K562 (cell line): ENCODE results near the gene ARAP1. TPM values are rescaled to one million over a fixed set of nuclear protein-coding genes. Genes with fewer than 3 reads are reported as not detected.

Experiments used
- ATAC-seq: fragments of 200-7000 bp; cut with Tn5 transposase; 3 replicates; pipeline ENCODE4 v1.9.1; 2020; ENCODE audit warnings: moderate library complexity
- BruUV-seq: library from RNA; stranded (reverse); fragments of 400-500 nt; replicated peaks from 2 replicates; lab custom pipeline; 2021; lab: Mats Ljungman, UMichigan
- CTCF ChIA-PET: fragments of 300-600 bp; formaldehyde crosslinking; extraction: SDS; loops from one replicate; lab custom pipeline; 2021; ENCODE audit warnings: low intra/inter-chr PET ratio; lab: Yijun Ruan, JAX
- POLR2A ChIA-PET: fragments of 300-600, 350-650 bp; sonication (Branson Sonifier 250); formaldehyde crosslinking; extraction: SDS; loops from one replicate; lab custom pipeline; 2021; ENCODE audit warnings: antibody characterized with exemption, inconsistent platforms; lab: Yijun Ruan, JAX
- DNase-seq, 4 experiments: peaks; one replicate each; pipeline versions ENCODE4 v3.0.0 to v3.0.0-alpha.2; 2011 to 2018; ENCODE audit warnings: low spot score in 3 of 4, mixed read lengths in 3 of 4; ENCODE audit errors: extremely low read depth in 1 of 4
- FAIRE-seq: peaks from 2 replicates; lab custom pipeline; 2011; peaks lifted over from hg19 to GRCh38; lab: Jason Lieb, UNC
- H2AFZ ChIP-seq: 2 replicates; pipeline ENCODE4 v1.6.0; 2011; ENCODE audit warnings: low read depth, low read length, control low read depth, inconsistent platforms
- H3K27ac ChIP-seq: fragments of 200-600 bp; 3 replicates; pipeline ENCODE4 v1.8.0; 2011; ENCODE audit warnings: low read depth, mild to moderate bottlenecking, control low read depth, inconsistent platforms, low read length, moderate library complexity, mixed read lengths; ENCODE audit errors: extremely low read depth
- H3K27me3 ChIP-seq, 2 experiments: fragments of 300-600 bp in 1 of 2; 2 replicates in 1 of 2; 3 replicates in 1 of 2; pipeline versions ENCODE4 v1.6.0 to v1.8.0; 2011; ENCODE audit warnings: inconsistent platforms in 2 of 2, low read length in 2 of 2, mild to moderate bottlenecking in 1 of 2, mixed read lengths in 1 of 2, moderate library complexity in 1 of 2; ENCODE audit not compliant: control insufficient read depth in 2 of 2, insufficient read depth in 2 of 2
- H3K36me3 ChIP-seq: fragments of 300-600 bp; 3 replicates; pipeline ENCODE4 v1.8.0; 2011; ENCODE audit warnings: mild to moderate bottlenecking, low read length, inconsistent platforms; ENCODE audit not compliant: control insufficient read depth, insufficient read depth
- H3K4me1 ChIP-seq, 2 experiments: fragments of 200-600 bp in 1 of 2; replicated peaks in 1 of 2; 2 replicates in 1 of 2; 3 replicates in 1 of 2; pipeline versions ENCODE4 v1.5.1 to v1.8.0; 2011; ENCODE audit warnings: inconsistent platforms in 2 of 2, low read length in 2 of 2, mild to moderate bottlenecking in 1 of 2, mixed read lengths in 1 of 2, moderate library complexity in 1 of 2; ENCODE audit not compliant: control insufficient read depth in 2 of 2, insufficient read depth in 2 of 2
- H3K4me2 ChIP-seq: 2 replicates; pipeline ENCODE4 v1.6.1; 2011; ENCODE audit warnings: low read length, control low read depth, inconsistent platforms, mixed read lengths; ENCODE audit not compliant: insufficient read depth
- H3K4me3 ChIP-seq: fragments of 200-600 bp; sonication (generic), shearing (Covaris generic); 2 replicates; pipeline ENCODE4 v1.5.1; 2016; ENCODE audit warnings: control low read depth, inconsistent platforms
- H3K79me2 ChIP-seq: fragments of 200-600 bp; 3 replicates; pipeline ENCODE4 v1.8.0; 2011; ENCODE audit warnings: low read length, inconsistent platforms; ENCODE audit not compliant: control insufficient read depth, insufficient read depth
- H3K9ac ChIP-seq, 2 experiments: 2 replicates each; pipeline versions ENCODE4 v1.6.0 to v1.6.1; 2011; ENCODE audit warnings: low read depth in 2 of 2, low read length in 2 of 2, control low read depth in 1 of 2, inconsistent platforms in 1 of 2, mild to moderate bottlenecking in 1 of 2, mixed read lengths in 1 of 2; ENCODE audit not compliant: insufficient read depth in 1 of 2
- H3K9me1 ChIP-seq: one replicate; pipeline ENCODE4 v1.6.0; 2011; ENCODE audit warnings: inconsistent platforms, mild to moderate bottlenecking, low read length, moderate library complexity; ENCODE audit not compliant: control insufficient read depth, insufficient read depth
- H3K9me3 ChIP-seq: replicated peaks from 2 replicates; pipeline ENCODE4 v1.5.1; 2011; ENCODE audit warnings: low read depth, low read length, inconsistent platforms; ENCODE audit not compliant: control insufficient read depth, insufficient read depth
- H4K20me1 ChIP-seq: replicated peaks from 2 replicates; pipeline ENCODE4 v1.6.1; 2011; ENCODE audit warnings: low read length, inconsistent platforms, mixed read lengths; ENCODE audit not compliant: control insufficient read depth, insufficient read depth
- CBX5 ChIP-seq: IDR thresholded peaks from 2 replicates; pipeline ENCODE4 v1.6.1; 2014; ENCODE audit warnings: low read depth, borderline replicate concordance
- RFX5 ChIP-seq: IDR thresholded peaks from 2 replicates; pipeline ENCODE4 v1.6.1; 2011; ENCODE audit warnings: low read depth, mild to moderate bottlenecking, improper control_type of control experiment, low read length
- THRA ChIP-seq: fragments of 450-650 bp; IDR thresholded peaks from 2 replicates; pipeline ENCODE4 v1.6.1; 2017; ENCODE audit warnings: mild to moderate bottlenecking, moderate library complexity
- ZNF512 ChIP-seq: IDR thresholded peaks from 2 replicates; pipeline ENCODE4 v1.6.1; 2016; ENCODE audit warnings: missing genetic modification characterization, missing compliant biosample characterization
- ZNF586 ChIP-seq: fragments of 450-650 bp; formaldehyde crosslinking; conservative IDR thresholded peaks from 2 replicates; pipeline ENCODE4 v1.4.0; 2020; ENCODE audit warnings: mild to moderate bottlenecking, moderate library complexity
- ZNF592 ChIP-seq: fragments of 450-650 bp; IDR thresholded peaks from 2 replicates; pipeline ENCODE4 v1.6.1; 2017; ENCODE audit warnings: antibody characterized with exemption, mild to moderate bottlenecking
- WGBS: fragments of 100-300 bp; shearing (Covaris generic); methylation state at CpG from one replicate; pipeline ENCODE4 v1.1.6; 2016; ENCODE audit warnings: low coverage, mixed read lengths; ENCODE audit not compliant: insufficient coverage; ENCODE audit errors: missing lambda C conversion rate; 5-methylcytosine and 5-hydroxymethylcytosine counted together
- in situ Hi-C: fragments of 300-500 bp; cut with MboI; formaldehyde crosslinking; loops from 4 replicates; pipeline ENCODE4 v1.15.0; 2018; ENCODE audit warnings: inconsistent platforms, mixed read lengths
- intact Hi-C: fragments of 100-400 bp; cut with micrococcal nuclease; formaldehyde crosslinking; loops from 2 replicates; pipeline ENCODE4 v1.14.2; 2022
- polyA plus RNA-seq, 8 experiments: library from polyadenylated mRNA; depleted of rRNA in 4 of 8; stranded (reverse) in 5 of 8; unstranded in 3 of 8; fragments of >200 nt; fragmentation: Nextera tagmentation in 2 of 8; fragmentation: Illumina TruSeq in 1 of 8; extraction: Ambion mirVana in 2 of 8; extraction: Trizol in 1 of 8; gene quantifications; 2 replicates each; pipeline versions ENCODE4 v1.2.1 to v1.2.3, GENCODE V29; 2011 to 2014; ENCODE audit warnings: inconsistent platforms in 1 of 8, missing spikeins in 1 of 8
- total RNA-seq, 7 experiments: library from RNA; depleted of rRNA in 6 of 7; stranded (reverse); fragments of >200 nt in 6 of 7; fragmentation: Illumina TruSeq in 2 of 7; extraction: Trizol in 2 of 7; gene quantifications; 2 replicates each; pipeline versions ENCODE4 v1.2.1 to v1.2.3, GENCODE V29; 2011 to 2021; ENCODE audit warnings: low replicate concordance in 1 of 7

ARAP1 gene
- total and polyA plus RNA-seq, 9 of the 15 experiments (the other 6 are each of a cell fraction or from before 2014, with no cell fraction given) = 0.23 to 67.0 (median 24.6) TPM

- CTCF ChIA-PET = no interaction called here
- TF ChIP-seq ZNF592 (no peak), RFX5 (no peak), CBX5 (no peak), THRA (no peak), ZNF586 (no peak), ZNF512 (tag) (no peak)
Observed at GRCh38 chr11:72746821-72747220, 5.4 kb downstream of the ARAP1 start.

More at GRCh38 chr11:72746821-72747220, 5.4 kb downstream of the ARAP1 start:
- no peak overlapping the region for H3K4me2 ChIP-seq
- no peak for FAIRE-seq
- in situ Hi-C loops = no loop called here
- no peak overlapping the region for H2AFZ ChIP-seq
- H3K9ac ChIP-seq = peak overlapping the region in 1 of 2 experiments; percentile 63; a peak in 2 of 4 replicates
- peaks cover 88% of the 10 kb centered on the region for H3K79me2 ChIP-seq
- intact Hi-C loops = no loop called here
- H3K36me3 ChIP-seq = peaks cover 23% of the 10 kb centered on the region; the same call in 2 of the 3 replicates
- peaks cover 12% of the 10 kb centered on the region for H4K20me1 ChIP-seq
- no peaks in the 10 kb centered on the region for H3K9me3 ChIP-seq
- no peak overlapping the region for H3K4me3 ChIP-seq
- H3K4me1 ChIP-seq = peaks cover 63 to 80% of the 10 kb centered on the region in 2 experiments
- ATAC-seq = no peak
- POLR2A ChIA-PET = interaction anchor here (0.7 to 0.9 kb wide), 4 partner anchors 10 to 483 kb away, joined by 3 to 4 read pairs (median 3); no protein-coding TSS in a partner anchor
- DNase-seq = no peak
- BruUV-seq = no TSS peak
- no peak overlapping the region for H3K27ac ChIP-seq
- H3K9me1 ChIP-seq = peaks cover 18% of the 10 kb centered on the region
- H3K27me3 ChIP-seq = no peaks in the 10 kb centered on the region
- 74% methylated on average over 3 of the region's 3 CpGs for WGBS
